ENCODE results near the gene SIRT4.
"Not testable (repeated sequence)": the region's sequence is repeated elsewhere in the genome, so short reads cannot be mapped to it uniquely, and the experiment has no call there.

SIRT4 gene, protein sequence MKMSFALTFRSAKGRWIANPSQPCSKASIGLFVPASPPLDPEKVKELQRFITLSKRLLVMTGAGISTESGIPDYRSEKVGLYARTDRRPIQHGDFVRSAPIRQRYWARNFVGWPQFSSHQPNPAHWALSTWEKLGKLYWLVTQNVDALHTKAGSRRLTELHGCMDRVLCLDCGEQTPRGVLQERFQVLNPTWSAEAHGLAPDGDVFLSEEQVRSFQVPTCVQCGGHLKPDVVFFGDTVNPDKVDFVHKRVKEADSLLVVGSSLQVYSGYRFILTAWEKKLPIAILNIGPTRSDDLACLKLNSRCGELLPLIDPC

DNA sequence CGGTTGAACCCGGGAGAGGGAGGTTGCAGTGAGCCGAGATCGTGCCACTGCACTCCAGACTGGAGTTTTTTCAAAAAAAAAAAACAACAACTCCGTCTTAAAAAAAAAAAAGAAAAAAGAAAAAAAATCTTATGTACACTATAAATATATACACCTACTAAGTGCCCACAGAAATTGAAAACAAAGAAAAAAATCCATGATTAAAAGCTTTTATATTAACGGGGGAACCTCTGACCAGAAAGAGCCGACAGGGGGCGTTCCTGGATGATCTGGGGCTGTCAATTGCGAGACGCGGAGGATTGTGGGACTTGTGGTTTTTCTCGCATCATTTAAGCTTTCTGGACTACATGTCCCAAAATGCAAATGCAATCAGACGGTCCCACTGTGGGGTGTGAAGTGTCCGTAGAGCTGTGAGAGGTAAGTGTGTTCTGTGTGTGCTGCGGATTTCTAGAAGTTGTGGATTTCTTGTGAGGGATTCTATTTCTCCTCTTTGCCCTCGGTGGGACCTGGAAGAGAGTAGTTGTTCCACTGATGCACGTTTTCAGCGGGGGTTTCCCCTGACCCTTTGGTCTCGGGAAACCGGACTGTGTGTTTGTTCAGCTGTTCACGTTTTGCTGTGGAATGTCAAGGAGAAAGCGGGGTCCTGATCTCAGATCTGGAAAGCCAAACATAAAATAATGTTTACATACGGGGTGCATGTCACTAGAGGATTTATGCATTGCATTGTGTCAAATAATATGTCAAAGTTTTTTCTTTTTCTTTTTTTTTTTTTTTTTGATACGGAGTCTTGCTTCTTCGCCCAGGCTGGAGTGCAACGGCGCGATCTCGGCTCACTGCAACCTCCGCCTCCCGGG, at the start of gene SIRT4:
Gene SIRT4 (plus strand): TSS at position 360 of the 854 bp plus-strand sequence. CDS start 1,241 bp downstream, outside the sequence.
- peak; percentile 43 to 98 (median 82) for DNase-seq

DNA sequence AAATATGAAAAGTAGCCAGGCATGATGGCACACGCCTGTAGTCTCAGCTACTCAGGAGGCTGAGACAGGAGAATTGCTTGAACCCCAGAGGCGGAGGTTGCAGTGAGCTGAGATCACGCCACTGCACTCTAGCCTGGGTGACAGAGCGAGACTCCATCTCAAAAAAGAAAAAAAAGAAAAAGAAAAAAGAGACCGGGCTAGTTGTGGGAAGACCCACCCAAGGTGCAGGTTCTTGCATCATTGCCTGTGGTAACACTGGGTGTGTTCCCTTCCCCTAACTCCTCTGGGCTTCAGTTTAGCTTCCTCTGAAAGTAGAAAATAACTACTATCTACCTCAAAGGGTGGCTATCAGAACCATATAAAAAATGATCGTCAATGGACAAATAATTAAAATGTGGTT, 48.8 kb upstream of the SIRT4 start:
- not testable (repeated sequence) for DNase-seq

DNA sequence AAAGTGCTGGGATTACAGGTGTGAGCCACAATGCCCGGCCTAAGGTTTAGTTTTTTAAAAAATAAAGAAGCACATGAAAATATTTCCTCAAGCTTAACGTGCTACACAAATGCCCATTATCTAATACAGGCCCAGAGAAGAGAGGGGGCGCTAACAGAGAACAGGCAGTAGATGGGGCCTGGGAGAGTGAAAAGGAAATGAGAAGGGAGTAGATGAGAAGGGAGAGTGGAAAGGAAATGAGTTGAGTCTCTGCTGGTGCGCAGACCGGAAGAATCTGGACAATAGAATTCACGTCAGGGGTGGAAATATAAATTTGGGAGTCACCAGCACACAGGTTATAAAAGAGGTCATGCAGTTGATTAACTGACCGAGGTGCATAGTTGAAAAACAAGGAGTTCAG, 47.3 kb upstream of the SIRT4 start:
- DNase-seq = no peak

DNA sequence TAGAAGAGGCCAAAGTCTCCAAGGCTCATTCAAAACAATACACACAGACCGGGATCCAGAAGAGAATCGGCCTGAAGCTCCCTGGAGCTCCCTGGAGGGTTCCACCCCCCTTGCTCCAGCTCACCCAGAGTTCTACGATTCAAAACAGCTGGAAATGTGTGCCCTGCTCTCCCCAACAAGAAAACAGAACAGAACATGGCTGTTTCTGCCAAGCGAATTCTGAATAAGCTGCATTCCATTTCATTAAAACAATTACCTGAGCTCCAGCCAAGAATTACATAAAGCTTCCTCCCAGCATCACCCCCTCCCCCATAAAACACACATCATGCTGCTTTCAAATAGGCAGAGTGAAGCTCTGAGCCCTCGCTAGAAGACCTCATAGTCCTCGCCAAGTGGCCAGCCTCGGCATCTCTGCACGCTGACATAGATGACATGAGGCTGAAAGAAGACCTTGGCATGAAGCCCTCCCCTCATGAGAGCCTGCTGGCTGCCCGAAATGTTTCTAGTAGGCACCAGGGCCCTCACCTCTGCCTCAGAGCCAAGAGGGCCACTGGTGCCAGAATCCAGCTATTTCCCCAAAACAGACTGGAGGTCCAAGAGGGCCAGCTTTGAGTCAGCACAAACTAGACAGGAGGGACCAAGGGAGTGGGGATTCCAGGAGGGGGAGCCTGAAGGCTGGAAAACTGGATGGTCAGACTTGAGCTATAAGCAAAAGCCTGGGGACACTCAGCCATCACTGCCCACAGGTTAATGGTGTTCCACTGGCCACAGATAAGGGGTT, 44.9 kb upstream of the SIRT4 start:
- DNase-seq = peak in 31 of 56 donors; percentile 11 to 82 (median 32)

DNA sequence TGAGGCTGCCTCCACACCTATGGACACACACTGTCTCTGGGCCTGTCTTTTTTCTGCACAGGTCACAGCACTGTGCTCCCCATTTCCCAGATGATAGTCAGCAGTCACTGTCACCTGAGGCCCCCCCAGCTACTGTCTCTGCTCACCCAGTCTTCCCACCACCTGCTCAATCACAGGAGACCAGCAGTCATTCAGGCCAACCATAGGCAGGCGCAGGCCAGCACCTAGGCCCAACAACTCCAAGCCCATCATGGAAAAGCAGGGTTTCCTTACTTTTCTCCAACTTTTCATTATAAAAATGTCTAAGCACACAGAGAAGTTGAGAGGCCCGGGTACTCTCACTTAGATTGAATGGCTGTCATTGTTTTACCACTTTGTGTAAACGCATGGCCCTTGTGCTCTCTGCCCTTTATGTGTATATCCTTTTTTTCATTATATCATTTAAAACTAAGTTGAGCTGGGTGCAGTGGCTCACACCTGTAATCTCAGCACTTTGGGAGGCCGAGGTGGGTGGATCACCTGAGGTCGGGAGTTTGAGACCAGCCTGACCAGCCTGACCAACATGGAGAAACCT, 43.7 kb upstream of the SIRT4 start:
- no peak for DNase-seq

DNA sequence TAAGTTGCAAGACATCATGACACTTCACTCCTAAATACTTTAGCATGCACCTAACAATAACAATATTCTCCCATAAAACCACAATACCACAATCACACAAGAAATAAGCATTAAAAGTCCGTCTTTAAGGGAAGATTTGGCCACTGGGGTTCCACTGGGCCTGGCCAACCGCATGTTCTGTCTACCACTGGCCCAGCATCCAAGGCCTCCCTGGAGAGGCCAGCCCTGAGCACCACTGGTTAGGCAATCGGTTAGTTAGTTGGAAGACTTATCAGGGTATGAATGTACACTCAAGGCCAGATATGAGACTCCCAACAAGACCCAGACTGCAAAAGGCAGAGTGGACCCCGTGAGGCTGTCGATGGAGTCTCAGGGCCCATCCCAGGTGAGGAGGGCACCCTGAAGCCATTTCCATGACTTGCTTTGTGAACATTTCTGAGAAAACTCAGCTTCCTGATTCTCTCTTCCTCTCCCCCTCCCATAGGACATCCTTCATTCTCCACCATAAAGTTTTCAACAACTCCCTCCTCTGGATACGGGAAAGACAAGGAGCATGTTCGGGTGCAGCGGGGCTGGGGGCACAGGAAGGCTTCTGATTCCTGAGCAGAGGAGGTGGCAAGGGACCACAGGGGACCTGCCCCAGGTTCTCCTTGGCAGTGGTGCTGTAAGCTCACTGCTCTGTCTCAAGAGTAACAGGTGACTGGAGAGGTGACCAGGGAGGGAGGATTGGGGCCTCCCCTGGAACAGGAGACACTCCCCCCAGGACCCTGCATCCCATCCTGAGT, 42.5 kb upstream of the SIRT4 start:
- no peak for DNase-seq

DNA sequence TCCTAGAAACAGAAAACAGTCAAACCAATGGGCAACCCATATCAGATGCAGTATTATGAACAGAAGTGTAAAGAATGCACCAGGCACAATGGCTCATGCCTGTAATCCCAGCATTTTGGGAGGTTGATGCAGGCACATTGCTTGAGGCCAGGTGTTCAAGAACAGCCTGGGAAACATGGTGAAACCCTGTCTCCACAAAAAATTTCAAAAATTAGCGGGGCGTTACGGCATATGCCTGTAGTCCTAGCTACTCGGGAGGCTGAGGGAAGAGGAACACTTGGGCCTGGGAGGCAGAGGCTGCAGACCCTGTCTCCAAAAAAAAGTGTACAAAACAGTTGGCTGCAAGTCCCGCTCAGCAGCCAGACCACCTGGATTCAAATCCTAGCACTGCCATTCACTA, 41.5 kb upstream of the SIRT4 start:
- DNase-seq = no peak

DNA sequence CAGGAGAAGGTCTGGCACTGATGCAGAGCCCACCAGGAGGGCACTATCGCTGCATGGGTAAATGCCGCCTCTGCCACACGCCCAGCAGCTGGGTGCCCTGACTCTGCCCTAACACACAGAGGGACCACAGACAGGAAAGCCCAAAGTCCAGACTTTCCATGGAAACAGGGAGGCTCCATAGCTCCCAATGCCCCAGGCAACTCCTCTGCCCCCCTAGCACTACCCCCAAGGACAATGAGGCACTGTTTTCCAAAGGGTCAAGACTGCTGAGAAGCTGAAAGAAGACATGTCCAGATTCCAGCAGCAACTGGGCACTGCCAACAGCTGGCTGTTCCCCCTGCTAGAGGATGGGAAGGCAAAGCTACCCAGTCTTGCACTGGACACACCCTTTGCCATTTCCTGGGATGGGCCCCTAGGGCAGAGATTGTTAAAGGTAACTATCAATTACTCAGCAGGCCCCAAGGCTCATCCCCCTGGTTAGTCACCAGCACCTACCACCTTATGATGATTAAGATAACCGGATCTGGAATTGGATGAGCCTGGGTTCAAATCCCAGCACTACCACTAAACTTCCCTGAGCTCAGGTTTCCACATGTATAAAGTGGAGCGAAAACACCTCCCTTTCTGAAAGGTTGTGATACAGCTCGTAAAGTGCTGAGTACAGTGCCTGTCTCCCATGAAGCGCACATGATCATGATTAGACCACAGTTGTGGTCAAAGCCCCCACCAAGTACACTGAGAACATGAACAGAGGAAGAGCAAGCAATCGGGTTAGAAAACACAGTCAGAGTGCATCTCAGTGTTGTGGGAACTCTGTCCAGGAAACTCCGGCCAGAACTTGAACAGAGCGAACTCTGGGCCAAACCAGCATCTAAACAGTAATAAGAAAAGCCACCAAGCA, 39.9 kb upstream of the SIRT4 start:
- peak in 19 of 56 donors; percentile 9 to 40 (median 17) for DNase-seq

DNA sequence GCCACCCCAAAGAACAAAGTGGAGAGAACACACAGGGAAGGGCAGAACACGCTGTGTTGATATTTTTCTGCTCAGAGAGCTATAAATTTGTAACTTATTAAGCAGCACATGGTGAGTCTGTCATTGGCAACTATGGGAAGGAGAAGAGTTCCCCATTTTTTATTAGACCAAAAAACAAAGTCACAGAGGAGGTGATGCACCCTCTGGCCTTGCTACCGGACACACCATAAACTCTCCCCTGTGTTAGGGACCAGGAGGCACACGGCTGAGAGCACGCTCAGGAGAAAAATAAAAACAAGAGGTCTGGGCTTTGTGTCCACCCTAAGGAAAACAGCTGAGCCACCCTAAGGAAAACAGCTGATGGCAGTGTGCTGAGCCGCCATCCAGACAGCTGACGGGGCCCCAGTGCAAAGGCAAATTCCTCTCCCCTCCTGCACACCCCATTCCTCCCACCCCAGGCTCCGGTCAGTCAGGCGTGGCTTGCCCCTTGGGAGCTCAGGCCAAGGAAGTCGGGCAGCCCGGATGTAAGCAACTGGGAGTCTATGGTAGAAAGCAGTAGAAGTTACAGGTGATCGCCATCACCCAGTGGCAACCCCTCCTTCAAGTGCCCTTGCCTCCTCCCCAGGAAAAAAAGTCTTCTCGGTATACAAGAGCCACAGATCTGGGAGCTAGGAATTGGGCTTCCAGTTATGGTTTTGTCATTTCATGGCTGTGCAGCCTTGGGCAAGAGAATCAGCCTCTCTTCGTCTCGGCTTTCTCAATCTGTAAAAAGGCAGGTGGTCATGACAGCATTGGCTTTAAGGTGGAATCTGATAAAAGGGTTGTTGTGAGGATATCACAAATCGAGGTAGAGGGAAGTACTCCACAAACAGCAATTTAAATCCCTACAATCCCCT, 39.0 kb upstream of the SIRT4 start:
- no peak for DNase-seq

DNA sequence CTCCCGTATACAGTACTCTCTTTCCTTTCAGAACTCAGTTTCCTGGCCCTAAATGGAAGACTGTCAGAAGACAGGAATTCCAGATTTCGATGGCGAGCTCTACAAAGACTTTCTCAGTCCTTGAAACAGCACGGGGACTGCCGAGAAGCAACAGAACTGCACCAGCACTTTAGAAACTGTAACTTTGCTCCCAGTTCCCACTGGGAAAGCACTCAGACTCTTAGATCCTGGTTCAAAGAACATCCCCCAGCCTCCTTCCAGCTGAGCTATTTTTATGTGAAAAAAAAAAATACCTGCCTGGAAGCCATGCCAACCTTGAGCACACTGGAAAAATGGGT, 38.4 kb upstream of the SIRT4 start:
- DNase-seq = no peak

DNA sequence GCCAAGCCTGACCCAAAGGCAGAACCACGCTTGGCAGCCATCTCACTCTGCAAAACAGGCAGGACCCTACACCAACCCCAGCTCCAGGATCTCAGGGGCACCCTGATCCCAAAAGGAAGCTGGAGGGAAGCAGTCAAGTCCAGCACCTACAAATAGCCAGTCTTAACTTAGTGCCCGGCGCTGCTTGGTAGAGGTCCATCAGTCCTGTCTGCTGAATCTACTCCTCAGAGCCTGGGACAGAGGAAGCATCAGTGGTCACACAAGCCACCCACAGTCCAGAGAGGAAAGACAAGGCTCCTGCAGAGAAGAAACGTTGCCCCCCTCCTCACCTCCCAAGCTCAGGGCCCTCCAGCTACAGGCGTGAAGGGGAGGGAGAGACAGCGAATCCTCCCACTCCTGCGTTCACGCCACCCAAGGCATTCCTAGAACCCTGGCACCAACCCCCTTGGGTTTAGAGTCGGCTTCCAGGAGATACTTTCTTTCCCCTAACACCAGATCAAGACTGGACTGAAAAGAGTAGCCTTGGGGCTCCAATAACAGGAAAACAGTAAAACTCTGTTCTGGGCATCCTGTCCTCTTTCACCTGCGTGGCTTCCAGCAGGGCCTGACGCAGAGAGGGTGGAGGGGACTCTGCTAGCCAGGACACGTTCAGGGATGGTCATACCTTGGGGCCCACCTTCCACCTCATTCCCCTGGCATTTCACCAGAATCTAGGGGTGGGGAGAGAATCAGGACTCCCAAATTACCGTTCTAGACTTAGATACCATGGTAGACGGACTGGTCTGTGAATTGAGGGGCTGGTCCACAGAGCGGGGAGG, 37.8 kb upstream of the SIRT4 start:
- peak in 4 of 56 donors; percentile 8 to 37 (median 19) for DNase-seq

DNA sequence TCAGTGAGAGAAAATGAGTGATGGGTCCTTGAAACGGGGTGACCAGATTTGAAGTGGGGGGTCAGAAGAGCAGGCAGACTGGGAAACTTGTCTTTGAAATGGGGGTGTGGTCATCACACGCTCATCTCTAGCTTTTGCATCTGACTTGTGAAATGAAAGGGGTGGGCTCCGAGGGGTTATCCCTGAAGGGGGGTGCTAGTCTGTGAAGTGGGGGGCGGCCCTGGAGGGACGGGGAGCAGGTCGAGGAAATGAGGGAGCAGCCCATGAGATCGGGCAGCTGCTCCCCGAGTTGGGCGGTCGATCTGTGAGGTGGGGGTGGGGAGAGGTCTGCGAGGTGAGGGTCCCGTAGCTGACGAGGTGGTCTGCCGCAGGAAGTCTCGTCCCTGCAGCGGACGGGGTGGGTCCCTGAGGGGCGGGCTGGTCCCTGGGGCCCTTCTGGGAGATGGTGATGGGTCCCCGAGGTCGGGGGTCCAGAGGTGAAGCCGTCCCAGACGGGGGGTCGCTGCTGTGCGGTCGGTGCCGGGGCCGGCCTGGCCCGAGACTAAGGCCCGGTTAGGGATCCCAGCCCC, 37.1 kb upstream of the SIRT4 start:
- DNase-seq = no peak

DNA sequence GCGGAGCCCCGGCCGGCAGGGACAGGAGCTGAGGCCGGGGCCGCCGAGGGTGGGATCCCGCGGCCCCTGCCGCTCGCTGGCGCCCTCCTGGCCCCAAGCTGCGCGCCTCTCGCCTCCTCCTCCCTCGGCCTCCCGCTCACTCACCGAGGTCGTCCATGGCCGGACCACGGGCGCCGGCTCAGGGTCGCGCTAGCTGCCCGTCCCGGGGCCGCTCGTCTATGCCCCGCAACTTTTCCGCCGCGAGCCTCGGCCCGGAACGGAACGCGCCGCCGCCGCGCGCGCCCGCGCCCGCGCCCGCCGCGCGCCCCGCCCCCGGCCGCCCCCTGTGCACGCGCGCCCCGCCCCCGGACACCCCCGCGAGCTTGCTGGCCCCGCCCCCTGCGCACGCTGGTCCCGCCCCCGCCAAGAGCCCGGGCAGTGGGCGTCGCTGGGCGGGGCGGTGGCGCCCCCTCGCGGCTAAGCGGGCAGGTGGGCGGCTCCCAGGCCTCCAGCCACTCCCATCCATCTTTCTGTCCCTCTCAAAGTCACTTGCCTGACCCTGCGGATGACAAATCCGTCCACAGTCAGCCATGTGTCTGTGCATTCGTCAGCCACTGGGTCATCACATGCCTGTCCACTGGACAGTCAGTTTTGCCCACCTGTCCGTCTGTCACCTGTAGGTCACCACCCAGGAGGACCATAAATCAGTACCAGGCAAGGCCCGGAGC, 36.5 kb upstream of the SIRT4 start, which contains the start of gene PXN:
Gene PXN (minus strand): TSS at position 258 of the 707 bp plus-strand sequence. CDS start 101 bp downstream, at position 157.
- DNase-seq = peak in 54 of 56 donors; percentile 6 to 93 (median 71)

DNA sequence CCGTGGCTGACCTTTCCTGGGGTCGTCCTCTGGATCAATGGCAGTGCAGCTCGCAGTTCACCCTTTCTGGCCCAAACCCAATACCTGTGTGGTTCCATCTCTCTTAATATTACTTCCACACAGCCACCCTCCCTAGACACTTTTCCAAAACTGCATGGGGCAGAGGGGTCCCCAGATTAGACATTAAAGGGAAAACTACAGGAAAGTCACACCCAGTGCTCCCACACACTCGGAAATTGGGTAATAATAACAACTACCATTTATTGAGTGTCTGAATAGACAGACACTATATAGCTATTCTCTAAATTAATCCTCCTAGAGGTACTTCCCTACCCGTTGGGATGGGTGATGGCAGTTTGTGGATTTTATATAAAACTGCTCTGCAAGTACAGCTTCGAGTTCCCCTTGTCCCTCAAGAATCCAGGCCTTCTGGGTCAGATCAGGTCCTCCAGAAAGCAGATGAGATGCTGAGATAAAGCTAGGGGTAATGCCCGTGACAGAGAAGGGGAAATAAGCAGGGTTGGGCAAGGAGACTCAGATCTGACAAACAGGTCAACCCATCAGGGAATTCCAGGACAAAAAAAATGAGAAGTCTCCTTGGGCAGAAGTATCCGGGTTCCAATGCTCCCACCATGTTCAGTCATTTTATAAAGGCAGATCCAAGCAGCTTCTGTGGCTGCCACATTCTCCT, 35.8 kb upstream of the SIRT4 start:
- DNase-seq = no peak

DNA sequence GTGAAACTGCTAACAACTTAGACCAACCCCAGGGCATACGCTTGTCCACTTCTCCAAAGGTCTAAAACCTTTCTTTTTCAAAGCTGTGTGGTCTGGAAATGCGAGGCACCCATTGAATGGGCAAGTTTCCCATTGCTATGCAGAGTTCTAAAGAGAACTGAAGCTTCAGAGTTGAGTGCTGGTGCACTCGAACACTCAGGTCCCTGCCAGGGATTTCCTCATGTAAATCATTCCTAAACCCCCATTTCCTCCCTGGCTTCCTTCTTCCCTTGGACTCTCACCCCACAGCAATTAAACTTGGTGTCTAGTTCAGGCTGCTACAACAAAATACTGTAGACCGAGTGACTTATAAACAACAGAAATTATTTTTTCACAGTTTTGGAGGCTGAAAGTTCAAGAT, 34.4 kb upstream of the SIRT4 start:
- no peak for DNase-seq

DNA sequence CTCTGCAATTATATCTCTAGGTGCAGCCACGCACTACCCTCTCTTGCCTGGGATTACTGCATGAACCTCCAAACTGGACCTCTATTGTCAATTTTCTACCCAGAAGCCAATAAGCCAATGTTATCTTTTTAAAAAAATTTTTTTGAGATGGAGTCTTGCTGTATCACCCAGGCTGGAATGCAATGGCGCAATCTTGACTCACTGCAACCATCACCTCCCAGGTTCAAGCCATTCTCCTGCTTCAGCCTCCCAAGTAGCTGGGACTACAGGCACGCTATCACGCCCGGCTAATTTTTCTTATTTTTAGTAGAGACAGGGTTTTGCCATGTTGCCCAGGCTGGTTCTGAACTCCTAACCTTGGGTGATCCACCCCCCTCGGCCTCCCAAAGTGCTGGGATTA, 25.4 kb upstream of the SIRT4 start:
- no peak for DNase-seq
